Neutrophil (primary cell): Measurements from ENCODE around the gene SMYD3.

Experiments used
- H3K27ac ChIP-seq: fragments of 200-600 bp; sonication (generic); 2 replicates; pipeline ENCODE4 v1.5.1; 2016; ENCODE audit warnings: mild to moderate bottlenecking, moderate library complexity
- H3K27me3 ChIP-seq: fragments of 200-600 bp; sonication (generic); 2 replicates; pipeline ENCODE4 v1.6.0; 2016; ENCODE audit warnings: mild to moderate bottlenecking
- H3K36me3 ChIP-seq: fragments of 200-600 bp; sonication (generic); 2 replicates; pipeline ENCODE4 v1.5.1; 2017
- H3K4me1 ChIP-seq, 2 experiments: fragments of 200-600 bp in 1 of 2; sonication (generic) in 1 of 2; 1 replicate in 1 of 2; 2 replicates in 1 of 2; pipeline versions ENCODE4 v1.5.1 to v1.6.1; 2013 to 2016; ENCODE audit warnings: low read depth in 1 of 2, low read length in 1 of 2, mild to moderate bottlenecking in 1 of 2, moderate library complexity in 1 of 2; ENCODE audit not compliant: control insufficient read depth in 1 of 2, insufficient read depth in 1 of 2
- H3K4me3 ChIP-seq, 2 experiments: fragments of 200-600 bp in 1 of 2; sonication (generic) in 1 of 2; 1 replicate in 1 of 2; 2 replicates in 1 of 2; pipeline ENCODE4 v1.5.1; 2013 to 2016; ENCODE audit warnings: low read depth in 1 of 2, low read length in 1 of 2, mild to moderate bottlenecking in 1 of 2, moderate library complexity in 1 of 2
- H3K9me3 ChIP-seq: fragments of 200-600 bp; sonication (generic); 2 replicates; pipeline ENCODE4 v1.5.1; 2016
- CTCF ChIP-seq: fragments of 200-600 bp; sonication (generic); IDR thresholded peaks from 2 replicates; pipeline ENCODE4 v1.5.1; 2016; ENCODE audit warnings: antibody characterized with exemption

Gene SMYD3

DNA sequence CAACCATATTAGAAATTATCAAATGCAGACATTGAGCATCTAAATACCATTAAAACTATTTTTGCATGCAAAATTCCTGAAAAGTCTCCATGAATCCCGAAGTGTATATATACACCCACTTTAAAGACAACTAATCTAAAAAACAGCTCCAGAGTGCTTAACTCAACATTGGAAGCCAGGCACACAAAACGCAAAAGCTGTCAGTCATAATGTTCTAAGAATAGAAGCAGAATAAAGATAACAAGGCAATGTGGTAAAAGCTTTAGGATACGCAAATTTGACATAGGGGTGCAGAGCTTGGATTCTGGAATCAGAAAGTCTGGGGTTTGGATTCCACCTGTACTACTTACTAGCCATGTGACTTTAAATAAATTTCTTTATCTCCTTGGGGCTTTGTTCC is 62.5 kb downstream of the SMYD3 start:
- H3K27ac ChIP-seq: no peak overlapping the region
- H3K36me3 ChIP-seq: no peaks in the 10 kb centered on the region
- H3K27me3 ChIP-seq: no peaks in the 10 kb centered on the region
- no peak for TF ChIP-seq CTCF
- H3K4me1 ChIP-seq: no peaks in the 10 kb centered on the region
- no peak overlapping the region for H3K4me3 ChIP-seq
- H3K9me3 ChIP-seq: no peaks in the 10 kb centered on the region

DNA sequence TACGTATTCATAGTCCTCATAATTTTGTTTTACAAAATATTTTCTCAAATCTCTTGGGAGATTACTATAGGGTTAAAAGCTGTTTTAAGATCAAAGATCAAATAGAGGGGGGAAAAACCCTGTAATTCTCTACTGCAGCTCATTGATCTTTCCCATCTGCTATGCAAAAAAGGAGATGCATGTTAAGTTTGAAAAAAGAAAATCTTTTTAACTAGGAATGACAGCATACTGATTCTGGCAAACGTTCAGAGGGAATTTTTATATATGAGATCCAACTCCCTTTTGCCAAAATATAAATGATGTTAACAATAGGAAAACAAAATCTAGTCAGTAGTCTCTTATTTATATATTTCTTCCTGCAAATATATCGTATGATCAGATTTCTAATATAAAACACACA is 69.1 kb downstream of the SMYD3 start:
- Histone ChIP-seq H3K9me3 (no peaks in the 10 kb centered on the region), H3K36me3 (no peaks in the 10 kb centered on the region), H3K27ac (no peak overlapping the region), H3K27me3 (no peaks in the 10 kb centered on the region), H3K4me1 (no peaks in the 10 kb centered on the region), H3K4me3 (no peak overlapping the region)
- no peak for TF ChIP-seq CTCF

DNA sequence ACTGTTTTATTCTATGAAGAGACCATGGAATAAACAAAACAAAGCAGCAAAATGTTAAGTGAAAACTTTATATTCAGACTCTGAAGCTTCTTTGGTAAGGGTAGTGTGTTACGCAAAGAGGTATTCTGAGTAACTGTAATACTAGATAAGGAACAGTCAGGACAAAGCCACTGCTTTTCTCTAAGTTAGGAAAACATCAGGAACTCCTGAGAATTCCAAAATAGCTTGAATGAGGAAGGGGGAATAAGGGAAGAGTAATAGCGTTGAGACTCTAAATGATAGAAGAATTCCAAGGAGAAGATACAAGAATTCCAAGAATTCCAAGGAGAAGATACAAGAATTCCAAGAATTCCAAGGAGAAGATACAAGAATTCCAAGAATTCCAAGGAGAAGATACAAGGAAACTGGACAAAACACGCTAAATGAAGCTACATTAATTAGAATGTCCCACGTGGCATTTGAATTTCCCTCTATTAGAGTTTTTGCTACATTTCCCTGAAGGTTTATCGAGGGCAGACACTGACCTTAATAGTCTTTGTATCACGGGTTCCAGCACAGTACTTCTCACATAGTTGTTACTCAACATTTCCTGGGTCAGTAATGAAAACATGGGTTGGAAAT is 71.5 kb downstream of the SMYD3 start:
- H3K27me3 ChIP-seq: no peaks in the 10 kb centered on the region
- no peak overlapping the region for H3K4me3 ChIP-seq
- no peaks in the 10 kb centered on the region for H3K4me1 ChIP-seq
- no peak overlapping the region for H3K27ac ChIP-seq
- no peak for TF ChIP-seq CTCF
- no peaks in the 10 kb centered on the region for H3K36me3 ChIP-seq
- H3K9me3 ChIP-seq: no peaks in the 10 kb centered on the region

DNA sequence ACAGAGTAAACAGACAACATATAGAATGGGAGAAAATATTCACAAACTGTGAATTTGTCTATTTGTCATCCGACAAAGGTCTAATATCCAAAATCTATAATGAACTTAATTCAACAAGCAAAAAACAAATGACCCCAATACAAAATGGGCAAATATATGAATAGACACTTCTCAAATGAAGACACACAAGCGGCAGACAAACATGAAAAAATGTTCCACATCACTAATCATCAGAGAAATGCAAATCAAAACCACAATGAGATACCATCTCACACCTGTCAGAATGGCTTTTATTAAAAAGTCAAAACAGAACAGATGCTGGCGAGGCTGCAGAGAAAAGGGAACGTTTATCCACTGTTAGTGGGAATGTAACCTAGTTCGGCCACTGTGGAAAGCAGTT is 72.7 kb downstream of the SMYD3 start:
- Histone ChIP-seq H3K36me3 (no peaks in the 10 kb centered on the region), H3K4me1 (no peaks in the 10 kb centered on the region), H3K9me3 (no peaks in the 10 kb centered on the region), H3K27ac (no peak overlapping the region), H3K27me3 (no peaks in the 10 kb centered on the region), H3K4me3 (no peak overlapping the region)
- no peak for TF ChIP-seq CTCF

- TF ChIP-seq CTCF: no peak
- H3K4me1 ChIP-seq: no peaks in the 10 kb centered on the region
- H3K27me3 ChIP-seq: no peaks in the 10 kb centered on the region
- H3K9me3 ChIP-seq: no peaks in the 10 kb centered on the region
- no peaks in the 10 kb centered on the region for H3K36me3 ChIP-seq
- H3K4me3 ChIP-seq: no peak overlapping the region
- H3K27ac ChIP-seq: no peak overlapping the region
Observed at GRCh38 chr1:246428542-246429308, 78.4 kb downstream of the SMYD3 start.
